Neuronal stem cell (in vitro differentiated cells): ENCODE results near the gene UNC13C.

ENCODE experiments used
- DNase-seq: peaks from one replicate; pipeline ENCODE4 v3.0.0-alpha.2; 2013; ENCODE audit warnings: low spot score
- H2AFZ ChIP-seq: one replicate; pipeline ENCODE4 v1.6.1; 2013; ENCODE audit warnings: mild to moderate bottlenecking, low read length, inconsistent platforms
- H2AK5ac ChIP-seq: 2 replicates; pipeline ENCODE4 v1.6.1; 2013; ENCODE audit warnings: low read depth, mild to moderate bottlenecking, inconsistent platforms, low read length, moderate library complexity, mixed read lengths
- H2BK120ac ChIP-seq: 2 replicates; pipeline ENCODE4 v1.6.1; 2013; ENCODE audit warnings: low read depth, mild to moderate bottlenecking, inconsistent platforms, low read length, moderate library complexity, mixed read lengths
- H2BK12ac ChIP-seq: one replicate; pipeline ENCODE4 v1.6.1; 2013; ENCODE audit warnings: low read length, inconsistent platforms
- H2BK15ac ChIP-seq: 2 replicates; pipeline ENCODE4 v1.6.1; 2013; ENCODE audit warnings: mild to moderate bottlenecking, low read length, inconsistent platforms, mixed read lengths
- H2BK5ac ChIP-seq: one replicate; pipeline ENCODE4 v1.6.1; 2013; ENCODE audit warnings: inconsistent platforms, mild to moderate bottlenecking, low read length, moderate library complexity
- H3K14ac ChIP-seq: one replicate; pipeline ENCODE4 v1.6.1; 2013; ENCODE audit warnings: low read length, inconsistent platforms
- H3K18ac ChIP-seq: 2 replicates; pipeline ENCODE4 v1.6.1; 2013; ENCODE audit warnings: low read length, inconsistent platforms
- H3K23ac ChIP-seq: 2 replicates; pipeline ENCODE4 v1.6.1; 2013; ENCODE audit warnings: low read depth, mild to moderate bottlenecking, mixed read lengths, low read length, inconsistent platforms; ENCODE audit not compliant: poor library complexity
- H3K27ac ChIP-seq: replicated peaks from 3 replicates; pipeline ENCODE4 v1.5.1; 2013; ENCODE audit warnings: low read length, inconsistent platforms
- H3K27me3 ChIP-seq, 3 experiments: 2 replicates each; pipeline ENCODE4 v1.6.1; 2013; ENCODE audit warnings: low read length in 3 of 3, mild to moderate bottlenecking in 2 of 3, inconsistent platforms in 1 of 3, low read depth in 1 of 3, mixed read lengths in 1 of 3, moderate library complexity in 1 of 3; ENCODE audit not compliant: control insufficient read depth in 3 of 3, insufficient read depth in 3 of 3
- H3K36me3 ChIP-seq, 2 donors: replicated peaks in 1 of 2; 2 replicates each; pipeline ENCODE4 v1.6.1; 2013; ENCODE audit warnings: low read length in 2 of 2; ENCODE audit not compliant: control insufficient read depth in 2 of 2, insufficient read depth in 2 of 2
- H3K4ac ChIP-seq: 2 replicates; pipeline ENCODE4 v1.6.1; 2013; ENCODE audit warnings: inconsistent platforms, mild to moderate bottlenecking, low read length, moderate library complexity
- H3K4me1 ChIP-seq, 2 donors: 1 replicate in 1 of 2; 2 replicates in 1 of 2; pipeline ENCODE4 v1.6.1; 2013; ENCODE audit warnings: low read length in 2 of 2, low read depth in 1 of 2; ENCODE audit not compliant: control insufficient read depth in 2 of 2, insufficient read depth in 1 of 2
- H3K4me2 ChIP-seq: one replicate; pipeline ENCODE4 v1.6.1; 2013; ENCODE audit warnings: mild to moderate bottlenecking, low read length, inconsistent platforms; ENCODE audit not compliant: insufficient read depth, poor library complexity, severe bottlenecking
- H3K4me3 ChIP-seq, 2 donors: 2 replicates each; pipeline ENCODE4 v1.5.1; 2013; ENCODE audit warnings: low read length in 2 of 2, mild to moderate bottlenecking in 2 of 2, inconsistent platforms in 1 of 2, moderate library complexity in 1 of 2
- H3K79me1 ChIP-seq: one replicate; pipeline ENCODE4 v1.6.1; 2013; ENCODE audit warnings: low read depth, mild to moderate bottlenecking, inconsistent platforms, low read length, moderate library complexity
- H3K9ac ChIP-seq: one replicate; pipeline ENCODE4 v1.6.1; 2013; ENCODE audit warnings: mild to moderate bottlenecking, low read depth, low read length, inconsistent platforms; ENCODE audit not compliant: poor library complexity
- H3K9me3 ChIP-seq, 2 donors: replicated peaks in 1 of 2; 2 replicates each; pipeline versions ENCODE3 to v1.6.1; 2013; ENCODE audit warnings: low read length in 2 of 2, mild to moderate bottlenecking in 2 of 2, inconsistent platforms in 1 of 2, low read depth in 1 of 2, mixed read lengths in 1 of 2, moderate library complexity in 1 of 2; ENCODE audit not compliant: control insufficient read depth in 2 of 2, insufficient read depth in 1 of 2
- H4K8ac ChIP-seq: one replicate; pipeline ENCODE4 v1.6.1; 2013; ENCODE audit warnings: low read depth, mild to moderate bottlenecking, inconsistent platforms, low read length, moderate library complexity
- H4K91ac ChIP-seq: one replicate; pipeline ENCODE4 v1.6.1; 2013; ENCODE audit warnings: low read length, low read depth, mild to moderate bottlenecking, inconsistent platforms; ENCODE audit not compliant: poor library complexity
- WGBS, 2 donors: extraction: QIAGEN DNeasy Blood & Tissue Kit; methylation state at CpG; one replicate each; pipeline ENCODE4 v1.1.7; 2013; ENCODE audit warnings: missing lambda C conversion rate in 2 of 2, mixed read lengths in 1 of 2; ENCODE audit not compliant: insufficient read length in 2 of 2, insufficient replicate concordance in 1 of 2; ENCODE audit errors: extremely low coverage in 2 of 2; 5-methylcytosine and 5-hydroxymethylcytosine counted together

UNC13C gene

GRCh38 chr15:54035616-54036015 is 57.4 kb downstream of the UNC13C start:
- no peak for DNase-seq
- Histone ChIP-seq H3K27me3 (no peaks in the 10 kb centered on the region), H4K8ac (no peak overlapping the region), H2BK5ac (no peak overlapping the region), H2AFZ (no peak overlapping the region), H3K79me1 (no peaks in the 10 kb centered on the region), H3K18ac (no peak overlapping the region), H2BK15ac (no peak overlapping the region), H3K36me3 (no peaks in the 10 kb centered on the region), H2BK12ac (no peak overlapping the region), H3K4me2 (no peak overlapping the region), H3K4me3 (no peak overlapping the region), H3K9me3 (no peaks in the 10 kb centered on the region), H3K4me1 (peaks cover 0 to 2% of the 10 kb centered on the region in 2 donors), H3K9ac (no peak overlapping the region), H4K91ac (no peak overlapping the region), H3K23ac (no peak overlapping the region), H2BK120ac (no peak overlapping the region), H3K14ac (no peak overlapping the region), H2AK5ac (no peak overlapping the region), H3K4ac (no peak overlapping the region), H3K27ac (no peak overlapping the region)
- no CpG with 5 or more reads among the region's 7 CpGs for WGBS, 2 donors

- Histone ChIP-seq H4K8ac (no peak overlapping the region), H2AK5ac (no peak overlapping the region), H2BK15ac (no peak overlapping the region), H2BK12ac (no peak overlapping the region), H3K4me3 (no peak overlapping the region), H2BK5ac (no peak overlapping the region), H3K4me1 (no peaks in the 10 kb centered on the region), H3K18ac (no peak overlapping the region), H3K4ac (no peak overlapping the region), H4K91ac (no peak overlapping the region), H3K79me1 (no peaks in the 10 kb centered on the region), H3K27ac (no peak overlapping the region), H3K9me3 (no peaks in the 10 kb centered on the region), H3K23ac (no peak overlapping the region), H3K27me3 (no peaks in the 10 kb centered on the region), H3K9ac (no peak overlapping the region), H3K4me2 (no peak overlapping the region), H2BK120ac (no peak overlapping the region), H3K14ac (no peak overlapping the region), H2AFZ (no peak overlapping the region), H3K36me3 (no peaks in the 10 kb centered on the region)
- no CpG with 5 or more reads among the region's 2 CpGs for WGBS, 2 donors
- no peak for DNase-seq
Measured at GRCh38 chr15:54045397-54045796, 67.2 kb downstream of the UNC13C start.

GRCh38 chr15:54046093-54046492 is 67.9 kb downstream of the UNC13C start:
- no peak overlapping the region for H3K4me2 ChIP-seq
- H3K4ac ChIP-seq, result no peak overlapping the region
- no peak overlapping the region for H2BK12ac ChIP-seq
- no peak overlapping the region for H2BK5ac ChIP-seq
- H3K4me3 ChIP-seq, result no peak overlapping the region
- H2BK15ac ChIP-seq, result no peak overlapping the region
- H3K27me3 ChIP-seq, result no peaks in the 10 kb centered on the region
- no peak overlapping the region for H4K91ac ChIP-seq
- H3K4me1 ChIP-seq, result no peaks in the 10 kb centered on the region
- no peaks in the 10 kb centered on the region for H3K9me3 ChIP-seq
- no peak overlapping the region for H2AFZ ChIP-seq
- no peaks in the 10 kb centered on the region for H3K36me3 ChIP-seq
- no peak overlapping the region for H3K27ac ChIP-seq
- H4K8ac ChIP-seq, result no peak overlapping the region
- H2AK5ac ChIP-seq, result no peak overlapping the region
- H3K79me1 ChIP-seq, result no peaks in the 10 kb centered on the region
- H2BK120ac ChIP-seq, result no peak overlapping the region
- no CpG with 5 or more reads among the region's 2 CpGs for WGBS, 2 donors
- DNase-seq, result no peak
- no peak overlapping the region for H3K23ac ChIP-seq
- no peak overlapping the region for H3K9ac ChIP-seq
- no peak overlapping the region for H3K14ac ChIP-seq
- no peak overlapping the region for H3K18ac ChIP-seq

GRCh38 chr15:54064365-54064764 is 86.1 kb downstream of the UNC13C start:
- H2BK15ac ChIP-seq, result no peak overlapping the region
- peaks cover 0 to 3% of the 10 kb centered on the region in 2 donors for H3K4me1 ChIP-seq
- no peak overlapping the region for H3K18ac ChIP-seq
- H4K8ac ChIP-seq, result no peak overlapping the region
- H4K91ac ChIP-seq, result no peak overlapping the region
- no peaks in the 10 kb centered on the region for H3K79me1 ChIP-seq
- H3K14ac ChIP-seq, result no peak overlapping the region
- H3K4me2 ChIP-seq, result no peak overlapping the region
- no peak overlapping the region for H3K23ac ChIP-seq
- H2BK5ac ChIP-seq, result no peak overlapping the region
- no peaks in the 10 kb centered on the region for H3K9me3 ChIP-seq
- H2AK5ac ChIP-seq, result no peak overlapping the region
- H2BK12ac ChIP-seq, result no peak overlapping the region
- H3K27me3 ChIP-seq, result no peaks in the 10 kb centered on the region
- H2BK120ac ChIP-seq, result no peak overlapping the region
- H3K4ac ChIP-seq, result no peak overlapping the region
- no peak overlapping the region for H3K27ac ChIP-seq
- no peak overlapping the region for H2AFZ ChIP-seq
- H3K9ac ChIP-seq, result no peak overlapping the region
- no peaks in the 10 kb centered on the region for H3K36me3 ChIP-seq
- DNase-seq, result no peak
- H3K4me3 ChIP-seq, result no peak overlapping the region
- WGBS, 2 donors, result no CpG with 5 or more reads among the region's 3 CpGs
